ENCODE data around the gene BCAM. TPM values are rescaled to one million over a fixed set of nuclear protein-coding genes. Genes with fewer than 3 reads are reported as not detected.

BCAM gene
- total and polyA plus RNA-seq, 2 experiments from 2014 or later = 1.3 to 1.4 TPM

- Histone ChIP-seq H3K4me3 (peak overlapping the region; percentile 95), H3F3A (ENCODE audit: insufficient read depth) (peaks cover 14% of the 10 kb centered on the region), H3K9me2 (ENCODE audit: insufficient read depth) (no peaks in the 10 kb centered on the region), H3K9ac (peak overlapping the region; percentile 95), H3K27me3 (replicated peaks; ENCODE audit: insufficient read depth) (no peaks in the 10 kb centered on the region), H3K4me2 (ENCODE audit: unreplicated experiment) (peak overlapping the region; percentile 94), H2AFZ (peak overlapping the region; percentile 54), H4K20me1 (ENCODE audit: insufficient read depth) (no peaks in the 10 kb centered on the region), H3K9me3 (ENCODE audit: low read depth) (no peaks in the 10 kb centered on the region), H3K4me1 (ENCODE audit: insufficient read depth) (peaks cover 17% of the 10 kb centered on the region; the same call in 1 of the 2 replicates), H3K27ac (peak overlapping the region; percentile 76), H3K79me2 (ENCODE audit: insufficient read depth) (peaks cover 70% of the 10 kb centered on the region), H3K36me3 (ENCODE audit: low read depth) (no peaks in the 10 kb centered on the region)
- in situ Hi-C loops (cut with MboI) = no loop called here
- TF ChIP-seq EZH2phosphoT487 (IDR thresholded peaks at IDR 0.05; ENCODE audit: insufficient read depth, low read depth) (no peak), EZH2 (IDR thresholded peaks at IDR 0.05; ENCODE audit: insufficient read depth, poor library complexity, severe bottlenecking) (no peak)
- WGBS, 2 experiments (ENCODE audit: low coverage in 1 of 2, low lambda C conversion rate in 2 of 2, missing lambda C conversion rate in 2 of 2) = 3 to 4% methylated on average over 12 to 19 of the region's 19 CpGs
- peak; percentile 85 for DNase-seq
These were observed 39.3 kb downstream of the BCAM start for GRCh38 chr19:44848036-44848811.

GRCh38 chr19:44848812-44849447 is 40.0 kb downstream of the BCAM start:
- Histone ChIP-seq H3K36me3 (ENCODE audit: low read depth) (no peaks in the 10 kb centered on the region), H3F3A (ENCODE audit: insufficient read depth) (peaks cover 14% of the 10 kb centered on the region), H3K4me2 (ENCODE audit: unreplicated experiment) (peak overlapping the region; percentile 94), H3K9ac (peak overlapping the region; percentile 95), H3K9me2 (ENCODE audit: insufficient read depth) (no peaks in the 10 kb centered on the region), H3K9me3 (ENCODE audit: low read depth) (no peaks in the 10 kb centered on the region), H3K27ac (peak overlapping the region; percentile 76), H3K4me1 (ENCODE audit: insufficient read depth) (peaks cover 17% of the 10 kb centered on the region; the same call in 1 of the 2 replicates), H2AFZ (no peak overlapping the region), H3K27me3 (replicated peaks; ENCODE audit: insufficient read depth) (no peaks in the 10 kb centered on the region), H4K20me1 (ENCODE audit: insufficient read depth) (no peaks in the 10 kb centered on the region), H3K79me2 (ENCODE audit: insufficient read depth) (peaks cover 77% of the 10 kb centered on the region), H3K4me3 (peak overlapping the region; percentile 95)
- 26 to 28% methylated on average over 18 of the region's 18 CpGs for WGBS, 2 experiments (ENCODE audit: low coverage in 1 of 2, low lambda C conversion rate in 2 of 2, missing lambda C conversion rate in 2 of 2)
- in situ Hi-C loops (cut with MboI) = no loop called here
- TF ChIP-seq EZH2 (IDR thresholded peaks at IDR 0.05; ENCODE audit: insufficient read depth, poor library complexity, severe bottlenecking) (no peak), EZH2phosphoT487 (IDR thresholded peaks at IDR 0.05; ENCODE audit: insufficient read depth, low read depth) (no peak)
- DNase-seq = peak; percentile 25

- 79 to 89% methylated on average over 6 to 8 of the region's 8 CpGs for WGBS, 2 experiments (ENCODE audit: low coverage in 1 of 2, low lambda C conversion rate in 2 of 2, missing lambda C conversion rate in 2 of 2)
- Histone ChIP-seq H3K4me1 (ENCODE audit: insufficient read depth) (peaks cover 13% of the 10 kb centered on the region; the same call in 1 of the 2 replicates), H3K9me2 (ENCODE audit: insufficient read depth) (no peaks in the 10 kb centered on the region), H3K4me3 (no peak overlapping the region), H2AFZ (no peak overlapping the region), H3K27me3 (replicated peaks; ENCODE audit: insufficient read depth) (no peaks in the 10 kb centered on the region), H3K9me3 (ENCODE audit: low read depth) (no peaks in the 10 kb centered on the region), H3K27ac (no peak overlapping the region), H3K79me2 (ENCODE audit: insufficient read depth) (peaks cover 92% of the 10 kb centered on the region), H4K20me1 (ENCODE audit: insufficient read depth) (no peaks in the 10 kb centered on the region), H3F3A (ENCODE audit: insufficient read depth) (peaks cover 14% of the 10 kb centered on the region), H3K36me3 (ENCODE audit: low read depth) (no peaks in the 10 kb centered on the region), H3K9ac (no peak overlapping the region), H3K4me2 (ENCODE audit: unreplicated experiment) (no peak overlapping the region)
- no peak for DNase-seq
- TF ChIP-seq EZH2 (IDR thresholded peaks at IDR 0.05; ENCODE audit: insufficient read depth, poor library complexity, severe bottlenecking) = no peak
- TF ChIP-seq EZH2phosphoT487 (IDR thresholded peaks at IDR 0.05; ENCODE audit: insufficient read depth, low read depth) = no peak
- in situ Hi-C loops (cut with MboI) = no loop called here
These were observed 41.8 kb downstream of the BCAM start for GRCh38 chr19:44850641-44851109.

GRCh38 chr19:44851427-44851826 is 42.5 kb downstream of the BCAM start:
- no peak overlapping the region for H3K9ac ChIP-seq
- in situ Hi-C loops (cut with MboI) = no loop called here
- H3K79me2 ChIP-seq (ENCODE audit: insufficient read depth) = peaks cover 97% of the 10 kb centered on the region
- H3K9me2 ChIP-seq (ENCODE audit: insufficient read depth) = no peaks in the 10 kb centered on the region
- H3K27ac ChIP-seq = no peak overlapping the region
- no peaks in the 10 kb centered on the region for H3K27me3 ChIP-seq (replicated peaks; ENCODE audit: insufficient read depth)
- peaks cover 13% of the 10 kb centered on the region; the same call in 1 of the 2 replicates for H3K4me1 ChIP-seq (ENCODE audit: insufficient read depth)
- no peaks in the 10 kb centered on the region for H3K36me3 ChIP-seq (ENCODE audit: low read depth)
- TF ChIP-seq EZH2 (IDR thresholded peaks at IDR 0.05; ENCODE audit: insufficient read depth, poor library complexity, severe bottlenecking) = no peak
- no peak for TF ChIP-seq EZH2phosphoT487 (IDR thresholded peaks at IDR 0.05; ENCODE audit: insufficient read depth, low read depth)
- no peak overlapping the region for H3K4me2 ChIP-seq (ENCODE audit: unreplicated experiment)
- no peaks in the 10 kb centered on the region for H3K9me3 ChIP-seq (ENCODE audit: low read depth)
- no peak for DNase-seq
- no peak overlapping the region for H3K4me3 ChIP-seq
- 76 to 84% methylated on average over 2 of the region's 2 CpGs for WGBS, 2 experiments (ENCODE audit: low coverage in 1 of 2, low lambda C conversion rate in 2 of 2, missing lambda C conversion rate in 2 of 2)
- H3F3A ChIP-seq (ENCODE audit: insufficient read depth) = peaks cover 14% of the 10 kb centered on the region
- H4K20me1 ChIP-seq (ENCODE audit: insufficient read depth) = no peaks in the 10 kb centered on the region
- H2AFZ ChIP-seq = no peak overlapping the region
